HEK293 (cell line): ENCODE results near the gene MICU1.
"Not testable (repeated sequence)": the region's sequence is repeated elsewhere in the genome, so short reads cannot be mapped to it uniquely, and the experiment has no call there.

Experiments
- CTCF ChIA-PET: fragments of 350-600 bp; formaldehyde crosslinking; extraction: SDS; loops from one replicate; lab custom pipeline; 2021; ENCODE audit warnings: antibody characterized with exemption; lab: Yijun Ruan, JAX
- POLR2A ChIA-PET: fragments of 300-600 bp; formaldehyde crosslinking; extraction: SDS; loops from one replicate; lab custom pipeline; 2020; ENCODE audit warnings: antibody characterized with exemption, inconsistent platforms; lab: Yijun Ruan, JAX
- H3K27ac ChIP-seq: fragments of 200-500 bp; sonication (Bioruptor generic); 2 replicates; pipeline ENCODE4 v1.5.1; 2014; ENCODE audit warnings: low read depth, low read length, control low read depth, inconsistent platforms; ENCODE audit errors: extremely low read depth
- H3K36me3 ChIP-seq, 2 experiments: fragments of 200-500 bp in 1 of 2; sonication (Bioruptor generic) in 1 of 2; 1 replicate in 1 of 2; 2 replicates in 1 of 2; pipeline ENCODE4 v1.5.1; 2014 to 2017; ENCODE audit warnings: inconsistent platforms in 2 of 2, low read length in 2 of 2; ENCODE audit not compliant: control insufficient read depth in 2 of 2, insufficient read depth in 1 of 2
- H3K4me1 ChIP-seq: fragments of 200-500 bp; sonication (Bioruptor generic); 2 replicates; pipeline ENCODE4 v1.5.1; 2014; ENCODE audit warnings: mild to moderate bottlenecking, low read length, inconsistent platforms; ENCODE audit not compliant: control insufficient read depth, insufficient read depth
- H3K4me3 ChIP-seq: 2 replicates; pipeline ENCODE4 v1.5.1; 2011; ENCODE audit warnings: low read depth, mild to moderate bottlenecking, control low read depth, low read length, moderate library complexity
- H3K9me3 ChIP-seq: fragments of 200-500 bp; sonication (Bioruptor generic); 2 replicates; pipeline ENCODE4 v1.5.1; 2014; ENCODE audit warnings: low read depth, low read length, inconsistent platforms; ENCODE audit not compliant: control insufficient read depth, insufficient read depth
- GLIS1 ChIP-seq: fragments of 450-650 bp; formaldehyde crosslinking; IDR thresholded peaks from 2 replicates; pipeline ENCODE4 v1.5.1; 2016; ENCODE audit warnings: missing biosample characterization, missing genetic modification characterization
- HOXC10 ChIP-seq: sonication (generic); formaldehyde crosslinking; IDR thresholded peaks from 2 replicates; pipeline ENCODE4 v1.8.1; 2023; ENCODE audit warnings: mild to moderate bottlenecking, missing genetic modification reagents
- HOXD13 ChIP-seq: sonication (generic); formaldehyde crosslinking; IDR thresholded peaks from 2 replicates; pipeline ENCODE4 v1.8.0; 2022; ENCODE audit warnings: missing genetic modification reagents, borderline replicate concordance
- RBAK ChIP-seq: fragments of 450-650 bp; formaldehyde crosslinking; IDR thresholded peaks from 2 replicates; pipeline ENCODE4 v1.5.1; 2016; ENCODE audit warnings: missing biosample characterization, missing genetic modification characterization
- SCRT2 ChIP-seq: fragments of 450-650 bp; formaldehyde crosslinking; IDR thresholded peaks from 2 replicates; pipeline ENCODE4 v1.5.1; 2016; ENCODE audit warnings: missing biosample characterization, missing genetic modification characterization
- TCF7L2 ChIP-seq: IDR thresholded peaks from 2 replicates; pipeline ENCODE4 v1.6.1; 2011; ENCODE audit warnings: low read depth, mild to moderate bottlenecking, inconsistent platforms, low read length, moderate library complexity, borderline replicate concordance
- ZBTB8A ChIP-seq: fragments of 450-650 bp; formaldehyde crosslinking; IDR thresholded peaks from 2 replicates; pipeline ENCODE4 v1.5.1; 2016; ENCODE audit warnings: missing biosample characterization, missing genetic modification characterization
- ZEB2 ChIP-seq: fragments of 450-650 bp; formaldehyde crosslinking; IDR thresholded peaks from 2 replicates; pipeline ENCODE4 v1.5.1; 2016; ENCODE audit warnings: missing biosample characterization, missing genetic modification characterization
- ZFP3 ChIP-seq: fragments of 450-650 bp; formaldehyde crosslinking; IDR thresholded peaks from 2 replicates; pipeline ENCODE4 v1.5.1; 2016; ENCODE audit warnings: low read depth, missing biosample characterization, missing genetic modification characterization
- ZFP41 ChIP-seq: fragments of 450-650 bp; formaldehyde crosslinking; IDR thresholded peaks from 2 replicates; pipeline ENCODE4 v1.5.1; 2016; ENCODE audit warnings: missing biosample characterization, missing genetic modification characterization, borderline replicate concordance
- ZNF184 ChIP-seq: fragments of 450-650 bp; IDR thresholded peaks from 2 replicates; pipeline ENCODE4 v1.5.1; 2018; ENCODE audit warnings: missing biosample characterization, mild to moderate bottlenecking, missing genetic modification characterization
- ZNF311 ChIP-seq: fragments of 450-650 bp; formaldehyde crosslinking; IDR thresholded peaks from 2 replicates; pipeline ENCODE4 v1.5.1; 2017; ENCODE audit warnings: missing biosample characterization, missing genetic modification characterization, borderline replicate concordance
- ZNF354C ChIP-seq: fragments of 450-650 bp; formaldehyde crosslinking; IDR thresholded peaks from 2 replicates; pipeline ENCODE4 v1.5.1; 2016; ENCODE audit warnings: missing biosample characterization, missing genetic modification characterization, low read depth, borderline replicate concordance
- ZNF37A ChIP-seq: fragments of 450-650 bp; IDR thresholded peaks from 2 replicates; pipeline ENCODE4 v1.5.1; 2018; ENCODE audit warnings: missing biosample characterization, missing genetic modification characterization
- ZNF621 ChIP-seq: fragments of 450-650 bp; formaldehyde crosslinking; IDR thresholded peaks from 2 replicates; pipeline ENCODE4 v1.5.1; 2017; ENCODE audit warnings: missing biosample characterization, missing genetic modification characterization
- ZNF658 ChIP-seq: fragments of 450-650 bp; formaldehyde crosslinking; IDR thresholded peaks from 2 replicates; pipeline ENCODE4; 2016; ENCODE audit warnings: missing biosample characterization, missing genetic modification characterization
- ZNF747 ChIP-seq: fragments of 450-650 bp; formaldehyde crosslinking; IDR thresholded peaks from 2 replicates; pipeline ENCODE4 v1.5.1; 2016; ENCODE audit warnings: missing biosample characterization, missing genetic modification characterization
- ZNF76 ChIP-seq: fragments of 450-650 bp; formaldehyde crosslinking; IDR thresholded peaks from 2 replicates; pipeline ENCODE4; 2016; ENCODE audit warnings: low read depth, missing biosample characterization, missing genetic modification characterization, borderline replicate concordance
- TF ChIP-seq, protein P1 (sequence below): fragments of 450-650 bp; formaldehyde crosslinking; IDR thresholded peaks from 2 replicates; pipeline ENCODE4 v1.5.1; 2017; ENCODE audit warnings: missing biosample characterization, missing genetic modification characterization
- TF ChIP-seq, protein P2 (sequence below): fragments of 450-650 bp; formaldehyde crosslinking; IDR thresholded peaks from 2 replicates; pipeline ENCODE4 v1.5.1; 2016; ENCODE audit warnings: missing biosample characterization, missing genetic modification characterization
- TF ChIP-seq, protein P3 (sequence below): fragments of 450-650 bp; formaldehyde crosslinking; IDR thresholded peaks from 2 replicates; pipeline ENCODE4 v1.5.1; 2017; ENCODE audit warnings: missing biosample characterization, missing genetic modification characterization
- TF ChIP-seq, protein P4 (sequence below): fragments of 450-650 bp; formaldehyde crosslinking; IDR thresholded peaks from 2 replicates; pipeline ENCODE4 v1.5.1; 2017; ENCODE audit warnings: missing biosample characterization, missing genetic modification characterization

The MICU1 gene

DNA sequence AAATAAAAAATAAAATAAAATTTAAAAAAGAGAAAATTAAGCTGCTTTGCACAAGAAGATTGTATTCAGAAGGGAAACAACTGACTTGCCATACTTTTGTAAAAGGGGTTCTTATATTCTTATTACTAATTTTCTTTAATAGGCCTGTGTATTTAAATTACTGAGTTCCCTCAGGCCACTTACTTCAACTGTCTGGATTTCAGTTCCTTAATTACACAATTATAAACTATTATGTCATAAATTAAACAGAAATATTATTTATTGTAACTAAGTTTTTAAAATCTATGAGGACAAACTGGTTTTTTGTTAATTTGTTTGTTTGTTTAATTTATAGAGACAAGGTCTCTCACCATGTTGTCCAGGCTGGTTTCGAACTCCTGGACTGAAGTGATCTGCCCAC, 22.4 kb upstream of the MICU1 start:
- POLR2A ChIA-PET = interaction anchor here (0.6 kb wide), 1 partner anchor 10 kb away, joined by 4 read pairs; no protein-coding TSS in a partner anchor
- H3K9me3 ChIP-seq = no peaks in the 10 kb centered on the region
- H3K4me3 ChIP-seq = no peak overlapping the region
- no peaks in the 10 kb centered on the region for H3K4me1 ChIP-seq
- no peak for TF ChIP-seq ZFP3
- no peak for TF ChIP-seq ZFP41
- no peak for TF ChIP-seq TCF7L2
- TF ChIP-seq ZEB2 (tag by site-specific recombination) = no peak
- TF ChIP-seq ZNF621 (tag by site-specific recombination) = no peak
- TF ChIP-seq ZNF354C (tag by site-specific recombination) = no peak
- no peak for TF ChIP-seq ZNF184 (tag by site-specific recombination)
- TF ChIP-seq ZNF658 (tag by site-specific recombination) = no peak
- no peak overlapping the region for H3K27ac ChIP-seq
- H3K36me3 ChIP-seq = no peaks in the 10 kb centered on the region
- CTCF ChIA-PET = interaction anchor here (0.6 kb wide), 1 partner anchor 470 kb away, joined by 3 read pairs; no protein-coding TSS in a partner anchor

DNA sequence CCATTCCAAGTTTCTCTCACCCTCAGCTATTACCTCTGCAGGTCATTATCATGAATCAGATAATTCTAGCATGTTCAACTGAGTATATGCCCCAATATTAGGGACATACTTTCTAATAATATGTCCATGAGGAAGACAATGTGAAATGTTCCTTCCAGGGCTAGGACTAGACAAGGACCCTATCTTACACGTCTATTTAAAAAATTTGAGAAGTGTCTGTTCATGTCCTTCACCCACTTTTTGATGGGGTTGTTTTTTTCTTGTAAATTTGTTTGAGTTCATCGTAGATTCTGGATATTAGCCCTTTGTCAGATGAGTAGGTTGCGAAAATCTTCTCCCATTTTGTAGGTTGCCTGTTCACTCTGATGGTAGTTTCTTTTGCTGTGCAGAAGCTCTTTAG, 21.1 kb upstream of the MICU1 start:
- CTCF ChIA-PET = interaction anchor here (0.5 kb wide), 1 partner anchor 47 kb away, joined by 3 read pairs; no protein-coding TSS in a partner anchor
- H3K9me3 ChIP-seq = not testable (repeated sequence)
- POLR2A ChIA-PET = interaction anchor here (0.5 kb wide), 1 partner anchor 14 kb away, joined by 4 read pairs; no protein-coding TSS in a partner anchor

DNA sequence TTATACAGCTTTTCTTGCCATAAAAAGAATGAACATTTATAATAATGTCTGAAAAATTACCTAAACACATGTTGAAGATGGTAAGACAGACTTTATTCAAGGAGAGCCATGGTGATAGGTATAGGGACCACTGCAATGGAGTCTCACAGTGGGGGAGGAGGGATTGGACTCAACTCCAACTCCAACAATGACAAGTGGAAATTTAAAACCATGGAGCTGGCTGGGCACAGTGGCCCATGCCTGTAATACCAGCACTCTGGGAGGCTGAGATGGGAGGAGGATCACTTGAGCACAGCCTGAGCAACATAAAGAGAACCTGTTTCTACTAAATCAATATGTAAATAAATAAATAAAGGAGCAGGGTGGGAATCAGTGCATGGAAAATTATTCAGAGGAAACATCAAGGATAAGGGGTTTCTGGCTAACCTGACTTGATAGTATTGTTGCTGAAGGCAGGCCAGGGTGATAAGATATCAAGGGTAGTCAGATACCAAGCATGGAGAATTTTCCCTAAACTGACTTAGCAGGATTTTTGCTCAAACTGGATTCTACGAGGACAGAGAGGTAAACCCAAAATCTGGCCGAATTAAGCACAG, 19.5 kb upstream of the MICU1 start:
- H3K4me3 ChIP-seq = no peak overlapping the region
- no peaks in the 10 kb centered on the region for H3K9me3 ChIP-seq
- no peaks in the 10 kb centered on the region for H3K4me1 ChIP-seq
- CTCF ChIA-PET = no interaction called here
- TF ChIP-seq ZNF76 (tag by site-specific recombination) (no peak), GLIS1 (peak; percentile 44)
- TF ChIP-seq, protein P1, sequence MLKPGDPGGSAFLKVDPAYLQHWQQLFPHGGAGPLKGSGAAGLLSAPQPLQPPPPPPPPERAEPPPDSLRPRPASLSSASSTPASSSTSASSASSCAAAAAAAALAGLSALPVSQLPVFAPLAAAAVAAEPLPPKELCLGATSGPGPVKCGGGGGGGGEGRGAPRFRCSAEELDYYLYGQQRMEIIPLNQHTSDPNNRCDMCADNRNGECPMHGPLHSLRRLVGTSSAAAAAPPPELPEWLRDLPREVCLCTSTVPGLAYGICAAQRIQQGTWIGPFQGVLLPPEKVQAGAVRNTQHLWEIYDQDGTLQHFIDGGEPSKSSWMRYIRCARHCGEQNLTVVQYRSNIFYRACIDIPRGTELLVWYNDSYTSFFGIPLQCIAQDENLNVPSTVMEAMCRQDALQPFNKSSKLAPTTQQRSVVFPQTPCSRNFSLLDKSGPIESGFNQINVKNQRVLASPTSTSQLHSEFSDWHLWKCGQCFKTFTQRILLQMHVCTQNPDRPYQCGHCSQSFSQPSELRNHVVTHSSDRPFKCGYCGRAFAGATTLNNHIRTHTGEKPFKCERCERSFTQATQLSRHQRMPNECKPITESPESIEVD (tag by site-specific recombination) = no peak
- TF ChIP-seq, protein P2, sequence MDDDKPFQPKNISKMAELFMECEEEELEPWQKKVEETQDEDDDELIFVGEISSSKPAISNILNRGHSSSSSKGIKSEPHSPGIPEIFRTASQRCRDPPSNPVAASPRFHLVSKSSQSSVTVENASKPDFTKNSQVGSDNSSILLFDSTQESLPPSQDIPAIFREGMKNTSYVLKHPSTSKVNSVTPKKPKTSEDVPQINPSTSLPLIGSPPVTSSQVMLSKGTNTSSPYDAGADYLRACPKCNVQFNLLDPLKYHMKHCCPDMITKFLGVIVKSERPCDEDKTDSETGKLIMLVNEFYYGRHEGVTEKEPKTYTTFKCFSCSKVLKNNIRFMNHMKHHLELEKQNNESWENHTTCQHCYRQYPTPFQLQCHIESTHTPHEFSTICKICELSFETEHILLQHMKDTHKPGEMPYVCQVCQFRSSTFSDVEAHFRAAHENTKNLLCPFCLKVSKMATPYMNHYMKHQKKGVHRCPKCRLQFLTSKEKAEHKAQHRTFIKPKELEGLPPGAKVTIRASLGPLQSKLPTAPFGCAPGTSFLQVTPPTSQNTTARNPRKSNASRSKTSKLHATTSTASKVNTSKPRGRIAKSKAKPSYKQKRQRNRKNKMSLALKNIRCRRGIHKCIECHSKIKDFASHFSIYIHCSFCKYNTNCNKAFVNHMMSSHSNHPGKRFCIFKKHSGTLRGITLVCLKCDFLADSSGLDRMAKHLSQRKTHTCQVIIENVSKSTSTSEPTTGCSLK (tag by site-specific recombination) = no peak
- POLR2A ChIA-PET = no interaction called here
- H3K27ac ChIP-seq = no peak overlapping the region
- no peaks in the 10 kb centered on the region for H3K36me3 ChIP-seq

More for the DNA sequence above, 21.1 kb upstream of the MICU1 start:
- not testable (repeated sequence) for H3K4me3 ChIP-seq, H3K4me1 ChIP-seq, H3K27ac ChIP-seq, H3K36me3 ChIP-seq

DNA sequence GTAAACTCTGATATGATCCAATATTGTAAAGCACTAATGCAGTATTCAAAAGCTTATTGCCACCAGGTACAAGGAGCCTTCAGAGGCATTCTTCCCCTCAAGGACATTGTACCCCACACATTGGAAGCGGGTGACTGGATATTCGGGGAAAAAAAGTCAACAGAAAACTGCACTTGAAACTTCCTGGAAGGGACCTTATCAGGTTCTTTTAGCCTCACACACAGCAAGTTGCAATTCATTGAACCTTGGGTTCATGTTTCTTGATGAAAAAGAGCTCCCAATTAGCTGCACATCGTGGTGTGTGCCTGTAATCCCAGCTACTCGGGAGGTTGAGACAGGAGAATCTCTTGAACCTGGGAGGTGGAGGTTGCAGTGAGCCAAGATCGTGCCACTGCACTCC, 16.4 kb upstream of the MICU1 start:
- ChIA-PET CTCF (interaction anchor here (0.5 kb wide), 1 partner anchor 144 kb away, joined by 3 read pairs; no protein-coding TSS in a partner anchor), POLR2A (no interaction called here)
- TF ChIP-seq SCRT2 (tag by site-specific recombination) = no peak
- TF ChIP-seq, protein P3, sequence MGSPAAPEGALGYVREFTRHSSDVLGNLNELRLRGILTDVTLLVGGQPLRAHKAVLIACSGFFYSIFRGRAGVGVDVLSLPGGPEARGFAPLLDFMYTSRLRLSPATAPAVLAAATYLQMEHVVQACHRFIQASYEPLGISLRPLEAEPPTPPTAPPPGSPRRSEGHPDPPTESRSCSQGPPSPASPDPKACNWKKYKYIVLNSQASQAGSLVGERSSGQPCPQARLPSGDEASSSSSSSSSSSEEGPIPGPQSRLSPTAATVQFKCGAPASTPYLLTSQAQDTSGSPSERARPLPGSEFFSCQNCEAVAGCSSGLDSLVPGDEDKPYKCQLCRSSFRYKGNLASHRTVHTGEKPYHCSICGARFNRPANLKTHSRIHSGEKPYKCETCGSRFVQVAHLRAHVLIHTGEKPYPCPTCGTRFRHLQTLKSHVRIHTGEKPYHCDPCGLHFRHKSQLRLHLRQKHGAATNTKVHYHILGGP (tag by site-specific recombination) = no peak
- no peak for TF ChIP-seq ZNF37A (tag by site-specific recombination)
- TF ChIP-seq HOXD13 (CRISPR knock-in tag) = no peak
- TF ChIP-seq, protein P4, sequence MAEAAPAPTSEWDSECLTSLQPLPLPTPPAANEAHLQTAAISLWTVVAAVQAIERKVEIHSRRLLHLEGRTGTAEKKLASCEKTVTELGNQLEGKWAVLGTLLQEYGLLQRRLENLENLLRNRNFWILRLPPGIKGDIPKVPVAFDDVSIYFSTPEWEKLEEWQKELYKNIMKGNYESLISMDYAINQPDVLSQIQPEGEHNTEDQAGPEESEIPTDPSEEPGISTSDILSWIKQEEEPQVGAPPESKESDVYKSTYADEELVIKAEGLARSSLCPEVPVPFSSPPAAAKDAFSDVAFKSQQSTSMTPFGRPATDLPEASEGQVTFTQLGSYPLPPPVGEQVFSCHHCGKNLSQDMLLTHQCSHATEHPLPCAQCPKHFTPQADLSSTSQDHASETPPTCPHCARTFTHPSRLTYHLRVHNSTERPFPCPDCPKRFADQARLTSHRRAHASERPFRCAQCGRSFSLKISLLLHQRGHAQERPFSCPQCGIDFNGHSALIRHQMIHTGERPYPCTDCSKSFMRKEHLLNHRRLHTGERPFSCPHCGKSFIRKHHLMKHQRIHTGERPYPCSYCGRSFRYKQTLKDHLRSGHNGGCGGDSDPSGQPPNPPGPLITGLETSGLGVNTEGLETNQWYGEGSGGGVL = no peak
- TF ChIP-seq ZNF747 = no peak
- no peak for TF ChIP-seq RBAK (tag by site-specific recombination)
- TF ChIP-seq ZNF311 (tag by site-specific recombination) = no peak
- no peak for TF ChIP-seq ZBTB8A
- no peak for TF ChIP-seq HOXC10 (CRISPR knock-in tag)

More for the DNA sequence above, 16.4 kb upstream of the MICU1 start:
- H3K9me3 ChIP-seq = no peaks in the 10 kb centered on the region
- no peaks in the 10 kb centered on the region for H3K36me3 ChIP-seq
- H3K4me3 ChIP-seq = no peak overlapping the region
- H3K4me1 ChIP-seq = no peaks in the 10 kb centered on the region
- H3K27ac ChIP-seq = no peak overlapping the region
